Measurements from ENCODE around the gene APBB1. TPM values are rescaled to one million over a fixed set of nuclear protein-coding genes. Genes with fewer than 3 reads are reported as not detected.

The APBB1 gene
- total and polyA plus RNA-seq, 2 donors (not counting 1 experiment from before 2014, with no cell fraction given) = 23.4 to 32.5 TPM

DNA sequence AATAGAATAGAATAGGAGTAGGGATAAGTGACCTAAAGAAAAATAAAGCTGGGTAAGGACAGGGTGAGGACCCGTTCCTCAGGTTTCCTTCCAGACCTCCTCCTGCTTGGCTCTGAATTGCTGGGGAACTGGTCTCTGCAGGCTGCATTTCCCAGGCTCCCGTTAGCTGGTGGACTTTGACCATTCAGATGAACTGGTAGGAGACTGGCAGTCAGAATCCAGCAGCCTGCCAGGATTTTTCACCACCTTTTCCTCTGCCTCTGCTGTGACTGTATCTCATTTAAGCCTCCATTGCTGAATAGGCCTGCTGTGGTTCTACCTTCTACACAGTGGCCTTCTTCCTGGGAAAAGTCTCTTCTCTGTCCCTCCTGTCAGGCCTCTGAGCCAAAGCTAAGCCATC is 53.2 kb downstream of the APBB1 start:
- POLR2A ChIA-PET = no interaction called here
- Histone ChIP-seq H3K4me2 (replicated peaks; ENCODE audit: low read depth, low read length, poor library complexity, severe bottlenecking) (no peak overlapping the region), H3K27me3 (replicated peaks in 1 of 4; ENCODE audit: control extremely low read depth in 1 of 4, control insufficient read depth in 3 of 4, insufficient read depth in 4 of 4, low read length in 3 of 4) (no peaks in the 10 kb centered on the region), H3K9me3 (ENCODE audit: control extremely low read depth in 1 of 3, control insufficient read depth in 2 of 3, insufficient read depth in 1 of 3, low read length in 2 of 3) (no peaks in the 10 kb centered on the region), H3K4me3 (ENCODE audit: control extremely low read depth in 1 of 5, extremely low read depth in 1 of 5, insufficient read depth in 1 of 5, low read depth in 2 of 5, low read length in 4 of 5) (no peak overlapping the region), H4K20me1 (ENCODE audit: control insufficient read depth, insufficient read depth, low read length, poor library complexity, severe bottlenecking) (no peaks in the 10 kb centered on the region), H3K79me2 (ENCODE audit: control insufficient read depth, insufficient read depth, low read length) (no peaks in the 10 kb centered on the region), H3K36me3 (replicated peaks in 1 of 2; ENCODE audit: control extremely low read depth in 1 of 2, control insufficient read depth in 1 of 2, extremely low read depth in 1 of 2, insufficient read depth in 2 of 2, low read length in 1 of 2) (no peaks in the 10 kb centered on the region), H3K4me1 (ENCODE audit: control insufficient read depth in 2 of 2, insufficient read depth in 2 of 2, low read length in 2 of 2) (no peaks in the 10 kb centered on the region), H3K27ac (ENCODE audit: low read length in 2 of 2) (no peak overlapping the region), H3K9ac (ENCODE audit: low read length) (no peak overlapping the region), H2AFZ (ENCODE audit: insufficient read depth, low read depth, low read length, poor library complexity, severe bottlenecking) (no peak overlapping the region)
- ATAC-seq (ENCODE audit: low read depth) (no peak), DNase-seq (no peak)
- TF ChIP-seq EZH2 (IDR thresholded peaks at IDR 0.05; ENCODE audit: borderline replicate concordance, insufficient read depth, low read depth, low read length, poor library complexity, severe bottlenecking) = no peak
- TF ChIP-seq, protein P1, sequence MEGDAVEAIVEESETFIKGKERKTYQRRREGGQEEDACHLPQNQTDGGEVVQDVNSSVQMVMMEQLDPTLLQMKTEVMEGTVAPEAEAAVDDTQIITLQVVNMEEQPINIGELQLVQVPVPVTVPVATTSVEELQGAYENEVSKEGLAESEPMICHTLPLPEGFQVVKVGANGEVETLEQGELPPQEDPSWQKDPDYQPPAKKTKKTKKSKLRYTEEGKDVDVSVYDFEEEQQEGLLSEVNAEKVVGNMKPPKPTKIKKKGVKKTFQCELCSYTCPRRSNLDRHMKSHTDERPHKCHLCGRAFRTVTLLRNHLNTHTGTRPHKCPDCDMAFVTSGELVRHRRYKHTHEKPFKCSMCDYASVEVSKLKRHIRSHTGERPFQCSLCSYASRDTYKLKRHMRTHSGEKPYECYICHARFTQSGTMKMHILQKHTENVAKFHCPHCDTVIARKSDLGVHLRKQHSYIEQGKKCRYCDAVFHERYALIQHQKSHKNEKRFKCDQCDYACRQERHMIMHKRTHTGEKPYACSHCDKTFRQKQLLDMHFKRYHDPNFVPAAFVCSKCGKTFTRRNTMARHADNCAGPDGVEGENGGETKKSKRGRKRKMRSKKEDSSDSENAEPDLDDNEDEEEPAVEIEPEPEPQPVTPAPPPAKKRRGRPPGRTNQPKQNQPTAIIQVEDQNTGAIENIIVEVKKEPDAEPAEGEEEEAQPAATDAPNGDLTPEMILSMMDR (IDR thresholded peaks at IDR 0.05) = no peak
- no peaks in the 10 kb centered on the region for H3K27me3 Mint-ChIP-seq
- intact Hi-C loops (cut with micrococcal nuclease) = no loop called here
- no peak overlapping the region for H3K4me3 Mint-ChIP-seq
- no peaks in the 10 kb centered on the region for H3K9me3 Mint-ChIP-seq (ENCODE audit: insufficient read depth)
- CTCF ChIA-PET = no interaction called here
- H3K4me1 Mint-ChIP-seq = no peaks in the 10 kb centered on the region
- WGBS (ENCODE audit: insufficient coverage) = 88% methylated on average over 2 of the region's 2 CpGs
- no peak overlapping the region for H3K27ac Mint-ChIP-seq

DNA sequence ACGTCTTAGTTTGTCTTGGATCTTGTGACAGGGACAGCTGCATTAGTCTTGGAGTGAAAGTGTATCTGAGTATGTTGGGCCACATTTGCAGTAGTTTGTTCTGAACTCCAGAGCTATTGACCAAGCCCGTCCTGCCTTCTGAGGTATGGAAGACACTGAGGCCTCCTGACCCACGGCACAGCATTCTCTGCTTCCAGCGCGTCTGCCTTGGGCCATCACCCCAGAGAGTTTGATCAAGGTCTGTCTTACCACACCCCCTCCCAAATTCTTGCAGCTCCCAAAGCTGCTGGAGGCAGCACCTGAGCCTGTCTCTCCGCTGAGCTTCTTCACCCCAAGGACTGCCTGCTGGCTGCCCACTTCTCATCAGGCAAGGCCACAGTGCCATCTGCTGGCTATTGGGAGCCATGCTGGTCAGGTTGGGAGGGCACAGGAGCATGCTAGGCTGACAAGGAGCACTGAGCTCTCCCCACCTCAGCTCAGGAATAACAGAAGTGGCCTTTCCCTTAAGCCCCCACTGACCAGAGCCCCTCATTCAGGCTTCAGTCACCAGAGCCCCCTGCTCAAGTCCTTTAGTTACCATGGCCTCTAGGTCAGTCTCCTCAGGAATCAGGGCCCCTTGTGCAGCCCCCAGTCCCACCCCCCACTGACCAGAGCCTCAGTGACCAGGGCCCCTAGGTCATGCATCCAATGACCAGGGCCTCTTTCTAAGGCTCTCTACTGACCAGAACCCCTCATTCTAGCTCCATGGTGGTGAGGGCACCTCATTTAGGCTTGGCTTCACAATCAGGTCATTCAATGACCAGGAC is 55.8 kb downstream of the APBB1 start:
- no peak overlapping the region for H3K4me3 ChIP-seq (ENCODE audit: control extremely low read depth in 1 of 5, extremely low read depth in 1 of 5, insufficient read depth in 1 of 5, low read depth in 2 of 5, low read length in 4 of 5)
- no peak overlapping the region for H3K4me2 ChIP-seq (replicated peaks; ENCODE audit: low read depth, low read length, poor library complexity, severe bottlenecking)
- H3K4me3 Mint-ChIP-seq = no peak overlapping the region
- intact Hi-C loops (cut with micrococcal nuclease) = no loop called here
- no peaks in the 10 kb centered on the region for H3K9me3 Mint-ChIP-seq (ENCODE audit: insufficient read depth)
- WGBS (ENCODE audit: insufficient coverage) = 89% methylated on average over 6 of the region's 6 CpGs
- H3K27me3 ChIP-seq (replicated peaks in 1 of 4; ENCODE audit: control extremely low read depth in 1 of 4, control insufficient read depth in 3 of 4, insufficient read depth in 4 of 4, low read length in 3 of 4) = no peaks in the 10 kb centered on the region
- no peaks in the 10 kb centered on the region for H3K4me1 ChIP-seq (ENCODE audit: control insufficient read depth in 2 of 2, insufficient read depth in 2 of 2, low read length in 2 of 2)
- H3K27ac ChIP-seq (ENCODE audit: low read length in 2 of 2) = no peak overlapping the region
- no peaks in the 10 kb centered on the region for H3K9me3 ChIP-seq (ENCODE audit: control extremely low read depth in 1 of 3, control insufficient read depth in 2 of 3, insufficient read depth in 1 of 3, low read length in 2 of 3)
- no peak overlapping the region for H2AFZ ChIP-seq (ENCODE audit: insufficient read depth, low read depth, low read length, poor library complexity, severe bottlenecking)
- peak; percentile 60 for DNase-seq
- H3K36me3 ChIP-seq (replicated peaks in 1 of 2; ENCODE audit: control extremely low read depth in 1 of 2, control insufficient read depth in 1 of 2, extremely low read depth in 1 of 2, insufficient read depth in 2 of 2, low read length in 1 of 2) = no peaks in the 10 kb centered on the region
- peak; percentile 49 for ATAC-seq (ENCODE audit: low read depth)
- ChIA-PET CTCF (interaction anchor here (0.6 to 4.8 kb wide), 13 partner anchors 10 to 341 kb away, joined by 3 to 47 read pairs (median 6); partner anchors contain the start of gene SMPD1), POLR2A (no interaction called here)
- H3K27ac Mint-ChIP-seq = no peak overlapping the region
- no peaks in the 10 kb centered on the region for H3K27me3 Mint-ChIP-seq
- H3K9ac ChIP-seq (ENCODE audit: low read length) = no peak overlapping the region
- no peaks in the 10 kb centered on the region for H4K20me1 ChIP-seq (ENCODE audit: control insufficient read depth, insufficient read depth, low read length, poor library complexity, severe bottlenecking)
- no peak for TF ChIP-seq EZH2 (IDR thresholded peaks at IDR 0.05; ENCODE audit: borderline replicate concordance, insufficient read depth, low read depth, low read length, poor library complexity, severe bottlenecking)
- TF ChIP-seq, protein P1 (IDR thresholded peaks at IDR 0.05) = peak; percentile 74
- no peaks in the 10 kb centered on the region for H3K4me1 Mint-ChIP-seq
- H3K79me2 ChIP-seq (ENCODE audit: control insufficient read depth, insufficient read depth, low read length) = no peaks in the 10 kb centered on the region
